CD14-positive monocyte (primary cell): ENCODE results near the gene HOXA11. TPM values are rescaled to one million over a fixed set of nuclear protein-coding genes. Genes with fewer than 3 reads are reported as not detected.

Experiments used
- DNase-seq, 3 donors: peaks; one replicate each; pipeline ENCODE4 v3.0.0-alpha.2; 2011 to 2022
- H2AFZ ChIP-seq: 2 replicates; pipeline ENCODE4 v1.6.0; 2012; ENCODE audit warnings: mild to moderate bottlenecking, low read depth, low read length, inconsistent platforms; ENCODE audit not compliant: insufficient read depth, poor library complexity, severe bottlenecking
- H3K27ac ChIP-seq, 2 donors: 1 replicate in 1 of 2; 2 replicates in 1 of 2; pipeline ENCODE4 v1.5.1; 2012 to 2013; ENCODE audit warnings: low read length in 2 of 2, control low read depth in 1 of 2, inconsistent platforms in 1 of 2, low read depth in 1 of 2, mild to moderate bottlenecking in 1 of 2
- H3K27me3 ChIP-seq, 2 donors: one replicate each; pipeline versions ENCODE4 v1.6.0 to v1.6.1; 2011 to 2013; ENCODE audit warnings: low read length in 2 of 2; ENCODE audit not compliant: control insufficient read depth in 2 of 2, insufficient read depth in 2 of 2
- H3K36me3 ChIP-seq, 2 donors: replicated peaks in 1 of 2; 1 replicate in 1 of 2; 2 replicates in 1 of 2; pipeline versions ENCODE4 v1.5.1 to v1.6.1; 2012 to 2013; ENCODE audit warnings: low read length in 2 of 2, control low read depth in 1 of 2, inconsistent platforms in 1 of 2, mild to moderate bottlenecking in 1 of 2; ENCODE audit not compliant: insufficient read depth in 2 of 2, control insufficient read depth in 1 of 2
- H3K4me1 ChIP-seq, 2 donors: 1 replicate in 1 of 2; 2 replicates in 1 of 2; pipeline versions ENCODE4 v1.5.1 to v1.6.1; 2012 to 2013; ENCODE audit warnings: low read length in 2 of 2, control low read depth in 1 of 2, inconsistent platforms in 1 of 2, mild to moderate bottlenecking in 1 of 2, moderate library complexity in 1 of 2; ENCODE audit not compliant: insufficient read depth in 2 of 2, control insufficient read depth in 1 of 2
- H3K4me2 ChIP-seq: replicated peaks from 2 replicates; pipeline ENCODE3; 2012; ENCODE audit warnings: low read length, moderate library complexity, mild to moderate bottlenecking; ENCODE audit not compliant: poor library complexity, severe bottlenecking; ENCODE audit errors: extremely low read depth
- H3K4me3 ChIP-seq, 3 experiments: fragments of 200-600 bp in 1 of 3; sonication (generic) in 1 of 3; replicated peaks in 1 of 3; 1 replicate in 2 of 3; 2 replicates in 1 of 3; pipeline ENCODE4 v1.5.1; 2011 to 2013; ENCODE audit warnings: low read length in 3 of 3, mild to moderate bottlenecking in 3 of 3, control low read depth in 2 of 3, low read depth in 2 of 3, inconsistent platforms in 1 of 3, moderate library complexity in 1 of 3
- H3K79me2 ChIP-seq: 2 replicates; pipeline ENCODE4 v1.6.0; 2012; ENCODE audit warnings: mild to moderate bottlenecking, control low read depth, inconsistent platforms, low read length, moderate library complexity; ENCODE audit not compliant: insufficient read depth
- H3K9ac ChIP-seq: 2 replicates; pipeline ENCODE4 v1.6.0; 2017; ENCODE audit warnings: low read length, mild to moderate bottlenecking; ENCODE audit not compliant: insufficient read depth, poor library complexity, severe bottlenecking
- H3K9me3 ChIP-seq, 2 donors: replicated peaks in 1 of 2; 1 replicate in 1 of 2; 2 replicates in 1 of 2; pipeline versions ENCODE4 v1.5.1 to v1.6.1; 2012 to 2013; ENCODE audit warnings: low read length in 2 of 2, control low read depth in 1 of 2; ENCODE audit not compliant: control insufficient read depth in 1 of 2, insufficient read depth in 1 of 2
- H4K20me1 ChIP-seq: 2 replicates; pipeline ENCODE4 v1.6.0; 2012; ENCODE audit warnings: mild to moderate bottlenecking, low read length, control low read depth, moderate library complexity; ENCODE audit not compliant: insufficient read depth
- H3K27ac Mint-ChIP-seq, 7 donors: one replicate each; pipeline ENCODE4 v1.8.0; 2020; ENCODE audit warnings: mild to moderate bottlenecking in 7 of 7, mixed read lengths in 7 of 7, moderate library complexity in 6 of 7, inconsistent platforms in 2 of 7
- H3K27me3 Mint-ChIP-seq, 3 donors: one replicate each; pipeline ENCODE4 v1.8.0; 2021 to 2022; ENCODE audit warnings: low read depth in 3 of 3, mild to moderate bottlenecking in 3 of 3, mixed read lengths in 3 of 3, moderate library complexity in 3 of 3, inconsistent platforms in 1 of 3
- H3K36me3 Mint-ChIP-seq, 2 donors: one replicate each; pipeline ENCODE4 v1.8.0; 2020; ENCODE audit warnings: mixed read lengths in 2 of 2, inconsistent platforms in 1 of 2, mild to moderate bottlenecking in 1 of 2
- H3K4me1 Mint-ChIP-seq: one replicate; pipeline ENCODE4 v1.8.0; 2020; ENCODE audit warnings: mild to moderate bottlenecking, mixed read lengths
- H3K4me3 Mint-ChIP-seq, 2 donors: one replicate each; pipeline ENCODE4 v1.8.0; 2020; ENCODE audit warnings: mild to moderate bottlenecking in 2 of 2, mixed read lengths in 2 of 2, moderate library complexity in 1 of 2
- H3K9me3 Mint-ChIP-seq, 7 donors: one replicate each; pipeline ENCODE4 v1.8.0; 2020 to 2022; ENCODE audit warnings: mixed read lengths in 7 of 7, mild to moderate bottlenecking in 6 of 7, moderate library complexity in 6 of 7, inconsistent platforms in 2 of 7
- WGBS: methylation state at CpG from one replicate; pipeline ENCODE4 v1.1.5; 2013; ENCODE audit warnings: missing lambda C conversion rate; ENCODE audit not compliant: insufficient coverage; 5-methylcytosine and 5-hydroxymethylcytosine counted together
- intact Hi-C, 2 donors: fragments of 100-400 bp; cut with micrococcal nuclease; formaldehyde crosslinking; loops; one replicate each; pipeline versions ENCODE4 v1.15.0 to v1.15.1; 2023
- polyA plus RNA-seq, 3 donors: library from polyadenylated mRNA; depleted of rRNA in 1 of 3; unstranded in 2 of 3; stranded (reverse) in 1 of 3; fragments of 300-500 nt in 2 of 3; fragments of >200 nt in 1 of 3; fragmentation: Illumina TruSeq in 2 of 3; gene quantifications; 1 replicate in 2 of 3; 2 replicates in 1 of 3; pipeline ENCODE4 v1.2.3, GENCODE V29; 2012 to 2021
- TF ChIP-seq, protein P1 (sequence below): fragments of 200-600 bp; IDR thresholded peaks from one replicate; pipeline ENCODE4 v1.8.0; 2022; ENCODE audit warnings: antibody characterized with exemption, mild to moderate bottlenecking

HOXA11 gene
- polyA plus RNA-seq, 3 donors = not detected

DNA sequence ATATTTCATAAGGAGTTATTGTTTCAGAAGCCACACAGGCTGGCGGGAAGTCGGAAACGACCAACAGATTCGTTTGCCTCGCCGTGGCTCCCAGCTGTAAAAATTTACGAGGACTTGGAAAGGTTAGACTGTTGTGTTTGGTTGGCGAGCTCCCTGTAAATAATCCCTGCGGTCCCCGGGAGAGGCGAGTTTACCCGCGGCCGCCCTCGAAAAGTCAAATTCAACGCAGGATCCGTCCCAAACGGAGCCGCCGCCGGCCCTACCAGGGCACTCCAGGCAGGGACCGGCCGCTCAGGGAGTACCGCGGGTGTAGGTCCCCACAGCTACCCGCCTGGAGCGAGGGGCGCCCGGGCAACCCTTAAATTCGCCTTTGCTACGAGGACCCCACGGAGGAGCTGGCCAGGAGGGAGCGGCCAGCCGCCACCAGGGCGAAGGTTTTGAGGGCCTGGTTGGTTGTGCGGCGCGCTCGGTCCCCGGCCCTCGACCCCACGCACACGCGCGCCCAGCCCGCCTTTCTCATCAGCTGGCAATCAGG is 19.0 kb downstream of the HOXA11 start:
- H3K36me3 Mint-ChIP-seq = peaks cover 23 to 43% of the 10 kb centered on the region in 2 donors
- peaks cover 85 to 91% (median 88%) of the 10 kb centered on the region in 3 donors for H3K27me3 Mint-ChIP-seq
- Histone ChIP-seq H3K27me3 (peaks cover 59 to 96% of the 10 kb centered on the region in 2 donors), H3K4me1 (peaks cover 68 to 88% of the 10 kb centered on the region in 2 donors), H4K20me1 (peaks cover 9% of the 10 kb centered on the region), H3K79me2 (peaks cover 7% of the 10 kb centered on the region), H3K4me3 (peak overlapping the region; percentile 2 to 74 (median 40)), H3K27ac (no peak overlapping the region), H3K36me3 (no peaks in the 10 kb centered on the region), H3K9me3 (peaks cover 18 to 39% of the 10 kb centered on the region in 2 donors), H3K9ac (peak overlapping the region; percentile 33), H3K4me2 (peak overlapping the region; percentile 69), H2AFZ (peak overlapping the region; percentile 79)
- H3K9me3 Mint-ChIP-seq = peaks cover 5 to 57% (median 36%) of the 10 kb centered on the region in 7 donors
- peaks cover 64% of the 10 kb centered on the region for H3K4me1 Mint-ChIP-seq
- H3K4me3 Mint-ChIP-seq = peak overlapping the region; percentile 65 to 95
- under 1% methylated on average over 46 of the region's 46 CpGs for WGBS
- peak overlapping the region in 2 of 7 donors; percentile 68 for H3K27ac Mint-ChIP-seq
- DNase-seq = no peak
- TF ChIP-seq, protein P1, sequence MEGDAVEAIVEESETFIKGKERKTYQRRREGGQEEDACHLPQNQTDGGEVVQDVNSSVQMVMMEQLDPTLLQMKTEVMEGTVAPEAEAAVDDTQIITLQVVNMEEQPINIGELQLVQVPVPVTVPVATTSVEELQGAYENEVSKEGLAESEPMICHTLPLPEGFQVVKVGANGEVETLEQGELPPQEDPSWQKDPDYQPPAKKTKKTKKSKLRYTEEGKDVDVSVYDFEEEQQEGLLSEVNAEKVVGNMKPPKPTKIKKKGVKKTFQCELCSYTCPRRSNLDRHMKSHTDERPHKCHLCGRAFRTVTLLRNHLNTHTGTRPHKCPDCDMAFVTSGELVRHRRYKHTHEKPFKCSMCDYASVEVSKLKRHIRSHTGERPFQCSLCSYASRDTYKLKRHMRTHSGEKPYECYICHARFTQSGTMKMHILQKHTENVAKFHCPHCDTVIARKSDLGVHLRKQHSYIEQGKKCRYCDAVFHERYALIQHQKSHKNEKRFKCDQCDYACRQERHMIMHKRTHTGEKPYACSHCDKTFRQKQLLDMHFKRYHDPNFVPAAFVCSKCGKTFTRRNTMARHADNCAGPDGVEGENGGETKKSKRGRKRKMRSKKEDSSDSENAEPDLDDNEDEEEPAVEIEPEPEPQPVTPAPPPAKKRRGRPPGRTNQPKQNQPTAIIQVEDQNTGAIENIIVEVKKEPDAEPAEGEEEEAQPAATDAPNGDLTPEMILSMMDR = no peak
- intact Hi-C loops = loop anchor here (5.0 to 10.0 kb wide), 3 partner anchors 36 to 1304 kb away; partner anchors contain the start of gene HOXA13 (in 1 of the 2)

DNA sequence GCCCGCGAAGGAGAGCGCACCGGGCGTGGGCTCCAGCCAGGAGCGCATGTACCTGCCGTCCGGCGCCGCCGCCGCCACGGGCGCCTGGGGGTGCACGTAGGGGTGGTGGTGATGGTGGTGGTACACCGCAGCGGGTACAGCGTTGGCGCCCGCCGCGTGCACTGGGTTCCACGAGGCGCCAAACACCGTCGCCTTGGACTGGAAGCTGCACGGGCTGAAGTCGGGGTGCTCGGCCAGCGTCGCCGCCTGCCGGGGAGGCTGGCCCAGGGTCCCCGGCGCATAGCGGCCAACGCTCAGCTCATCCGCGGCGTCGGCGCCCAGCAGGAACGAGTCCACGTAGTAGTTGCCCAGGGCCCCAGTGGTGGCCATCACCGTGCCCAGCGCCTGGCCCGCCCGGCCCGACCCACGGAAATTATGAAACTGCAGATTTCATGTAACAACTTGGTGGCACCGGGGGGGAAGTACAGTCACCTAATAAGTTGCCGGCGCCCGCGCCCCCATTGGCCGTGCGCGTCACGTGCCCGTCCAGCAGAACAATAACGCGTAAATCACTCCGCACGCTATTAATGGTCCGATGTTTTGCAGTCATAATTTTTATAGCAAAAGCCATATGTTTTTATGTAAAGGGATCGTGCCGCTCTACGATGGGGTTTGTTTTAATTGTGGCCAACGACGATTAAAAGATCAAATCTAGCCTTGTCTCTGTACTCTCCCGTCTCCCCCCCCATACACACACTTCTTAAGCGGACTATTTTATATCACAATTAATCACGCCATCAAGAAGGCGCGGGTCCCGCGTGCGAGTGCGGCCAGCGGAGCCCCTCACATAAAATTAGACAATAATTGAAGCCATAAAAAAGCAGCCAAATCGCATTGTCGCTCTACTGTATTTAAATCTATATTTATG is 19.7 kb downstream of the HOXA11 start, which contains the start of gene HOXA9:
TSS of gene HOXA9 (minus strand) at position 449 of the 907 bp plus-strand sequence. CDS start at position 369, 80 bp downstream.
- Histone ChIP-seq H3K27me3 (peaks cover 54 to 92% of the 10 kb centered on the region in 2 donors), H3K27ac (no peak within 1 kb of the TSS), H3K9me3 (peaks cover 18 to 34% of the 10 kb centered on the region in 2 donors), H4K20me1 (peaks cover 7% of the 10 kb centered on the region), H3K9ac (peak within 1 kb of the TSS; percentile 33), H3K79me2 (peaks cover 7% of the 10 kb centered on the region), H3K36me3 (no peaks in the 10 kb centered on the region), H3K4me1 (peaks cover 75 to 94% of the 10 kb centered on the region in 2 donors), H3K4me2 (peak within 1 kb of the TSS; percentile 69), H2AFZ (peak within 1 kb of the TSS; percentile 79), H3K4me3 (peak within 1 kb of the TSS; percentile 17 to 74 (median 40))
- Mint-ChIP-seq H3K4me1 (peaks cover 66% of the 10 kb centered on the region), H3K27me3 (peaks cover 83 to 93% (median 83%) of the 10 kb centered on the region in 3 donors), H3K36me3 (peaks cover 23 to 38% of the 10 kb centered on the region in 2 donors), H3K27ac (peak within 1 kb of the TSS in 3 of 7 donors; percentile 64 to 68 (median 68)), H3K4me3 (peak within 1 kb of the TSS; percentile 72 to 95), H3K9me3 (peaks cover 5 to 53% (median 36%) of the 10 kb centered on the region in 7 donors)
- TF ChIP-seq, protein P1 = no peak
- DNase-seq = peak; percentile 88 to 94 (median 91)
- intact Hi-C loops = loop anchor here (5.0 to 10.0 kb wide), 3 partner anchors 37 to 1303 kb away; partner anchors contain the start of gene HOXA13 (in 1 of the 2)
- WGBS = under 1% methylated on average over 60 of the region's 82 CpGs
